Measurements from ENCODE around the gene ONECUT3.

Gene ONECUT3

GRCh38 chr19:1763648-1764639 lies 10.6 kb downstream of the ONECUT3 start:
- no peak for TF ChIP-seq CTCF (conservative IDR thresholded peaks at IDR 0.05)
- TF ChIP-seq ZFX (IDR thresholded peaks at IDR 0.05), result no peak
- H3K27ac ChIP-seq, result no peak overlapping the region

- TF ChIP-seq CTCF (conservative IDR thresholded peaks at IDR 0.05), result no peak
- TF ChIP-seq ZFX (IDR thresholded peaks at IDR 0.05), result no peak
- H3K27ac ChIP-seq, result no peak overlapping the region
Observed at GRCh38 chr19:1764729-1765128, 11.4 kb downstream of the ONECUT3 start.

GRCh38 chr19:1765232-1765903 lies 12.1 kb downstream of the ONECUT3 start:
- no peak overlapping the region for H3K27ac ChIP-seq
- no peak for TF ChIP-seq CTCF (conservative IDR thresholded peaks at IDR 0.05)
- no peak for TF ChIP-seq ZFX (IDR thresholded peaks at IDR 0.05)

- no peak for TF ChIP-seq CTCF (conservative IDR thresholded peaks at IDR 0.05)
- TF ChIP-seq ZFX (IDR thresholded peaks at IDR 0.05), result no peak
- no peak overlapping the region for H3K27ac ChIP-seq
Observed at GRCh38 chr19:1765904-1766799, 12.8 kb downstream of the ONECUT3 start.

GRCh38 chr19:1766800-1767352 lies 13.6 kb downstream of the ONECUT3 start:
- TF ChIP-seq ZFX (IDR thresholded peaks at IDR 0.05) (no peak), CTCF (conservative IDR thresholded peaks at IDR 0.05) (no peak)
- H3K27ac ChIP-seq, result no peak overlapping the region

GRCh38 chr19:1767464-1767933 lies 14.2 kb downstream of the ONECUT3 start:
- no peak overlapping the region for H3K27ac ChIP-seq
- peak; percentile 99 for TF ChIP-seq CTCF (conservative IDR thresholded peaks at IDR 0.05)
- no peak for TF ChIP-seq ZFX (IDR thresholded peaks at IDR 0.05)
